Neural progenitor cell (in vitro differentiated cells): Measurements from ENCODE around the gene CENPP.

Source experiments
- CTCF ChIP-seq: fragments of 200-600 bp; sonication (generic); IDR thresholded peaks from 2 replicates; pipeline ENCODE4 v1.5.1; 2017; ENCODE audit warnings: antibody characterized with exemption, mild to moderate bottlenecking
- EZH2 ChIP-seq: fragments of 200-600 bp; sonication (generic); IDR thresholded peaks from 2 replicates; pipeline ENCODE4 v1.6.1; 2017; ENCODE audit warnings: antibody characterized with exemption, mild to moderate bottlenecking, moderate library complexity
- EZH2phosphoT487 ChIP-seq: fragments of 200-600 bp; sonication (generic); IDR thresholded peaks from 2 replicates; pipeline ENCODE4 v1.6.1; 2017; ENCODE audit warnings: antibody characterized with exemption

- TF ChIP-seq EZH2 (no peak), CTCF (no peak), EZH2phosphoT487 (no peak)
These were observed 324.5 kb downstream of the CENPP start for GRCh38 chr9:92650296-92650695.
